Measurements from ENCODE around the gene TIA1.

Gene TIA1

DNA sequence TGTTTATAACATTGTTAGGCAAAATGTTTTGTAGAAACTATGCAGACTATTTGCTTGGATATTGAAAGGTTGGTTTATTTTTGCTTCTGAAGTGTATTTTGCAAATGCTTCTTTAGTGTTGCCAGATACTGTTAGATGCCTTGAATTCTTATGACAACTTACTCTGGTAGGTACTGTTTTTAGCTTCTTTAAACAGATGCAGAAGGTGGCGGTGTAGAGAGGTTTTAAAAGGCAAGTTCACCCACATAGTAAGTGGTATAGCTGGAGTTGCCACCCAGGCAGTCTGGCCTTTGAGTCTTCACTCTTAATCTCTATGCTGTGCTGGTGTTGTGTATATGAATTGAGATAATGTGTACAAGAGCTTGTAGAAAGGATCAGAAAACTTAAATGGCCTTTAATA is 13.1 kb upstream of the TIA1 start:
- TF ChIP-seq, protein P1, sequence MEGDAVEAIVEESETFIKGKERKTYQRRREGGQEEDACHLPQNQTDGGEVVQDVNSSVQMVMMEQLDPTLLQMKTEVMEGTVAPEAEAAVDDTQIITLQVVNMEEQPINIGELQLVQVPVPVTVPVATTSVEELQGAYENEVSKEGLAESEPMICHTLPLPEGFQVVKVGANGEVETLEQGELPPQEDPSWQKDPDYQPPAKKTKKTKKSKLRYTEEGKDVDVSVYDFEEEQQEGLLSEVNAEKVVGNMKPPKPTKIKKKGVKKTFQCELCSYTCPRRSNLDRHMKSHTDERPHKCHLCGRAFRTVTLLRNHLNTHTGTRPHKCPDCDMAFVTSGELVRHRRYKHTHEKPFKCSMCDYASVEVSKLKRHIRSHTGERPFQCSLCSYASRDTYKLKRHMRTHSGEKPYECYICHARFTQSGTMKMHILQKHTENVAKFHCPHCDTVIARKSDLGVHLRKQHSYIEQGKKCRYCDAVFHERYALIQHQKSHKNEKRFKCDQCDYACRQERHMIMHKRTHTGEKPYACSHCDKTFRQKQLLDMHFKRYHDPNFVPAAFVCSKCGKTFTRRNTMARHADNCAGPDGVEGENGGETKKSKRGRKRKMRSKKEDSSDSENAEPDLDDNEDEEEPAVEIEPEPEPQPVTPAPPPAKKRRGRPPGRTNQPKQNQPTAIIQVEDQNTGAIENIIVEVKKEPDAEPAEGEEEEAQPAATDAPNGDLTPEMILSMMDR (IDR thresholded peaks at IDR 0.05; ENCODE audit: low read depth, low read length, missing control alignments) = no peak
- DNase-seq (ENCODE audit: extremely low read depth, low read depth) = no peak
- H3K4me3 ChIP-seq (replicated peaks; ENCODE audit: low read depth, low read length) = no peak overlapping the region

DNA sequence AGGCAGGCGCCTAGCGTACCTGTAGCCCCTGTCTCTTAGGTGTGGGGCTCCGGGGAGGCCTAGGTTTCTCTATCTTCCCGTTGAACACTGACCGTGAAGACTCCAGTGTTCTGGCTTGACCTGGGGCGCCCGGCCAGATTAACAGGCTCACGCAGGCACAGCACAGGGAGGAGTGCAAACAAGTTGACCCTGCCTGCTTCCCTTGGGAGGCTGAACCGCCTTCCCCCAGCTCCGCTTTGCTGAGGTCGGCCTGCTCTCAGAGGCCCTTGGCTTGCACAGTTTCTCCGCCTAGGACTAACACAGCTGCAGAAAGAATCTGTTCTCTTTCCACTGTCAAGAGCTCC is 10.1 kb upstream of the TIA1 start:
- no peak for DNase-seq (ENCODE audit: extremely low read depth, low read depth)
- peak overlapping the region; percentile 63 for H3K4me3 ChIP-seq (replicated peaks; ENCODE audit: low read depth, low read length)
- TF ChIP-seq, protein P1 (IDR thresholded peaks at IDR 0.05; ENCODE audit: low read depth, low read length, missing control alignments) = no peak

DNA sequence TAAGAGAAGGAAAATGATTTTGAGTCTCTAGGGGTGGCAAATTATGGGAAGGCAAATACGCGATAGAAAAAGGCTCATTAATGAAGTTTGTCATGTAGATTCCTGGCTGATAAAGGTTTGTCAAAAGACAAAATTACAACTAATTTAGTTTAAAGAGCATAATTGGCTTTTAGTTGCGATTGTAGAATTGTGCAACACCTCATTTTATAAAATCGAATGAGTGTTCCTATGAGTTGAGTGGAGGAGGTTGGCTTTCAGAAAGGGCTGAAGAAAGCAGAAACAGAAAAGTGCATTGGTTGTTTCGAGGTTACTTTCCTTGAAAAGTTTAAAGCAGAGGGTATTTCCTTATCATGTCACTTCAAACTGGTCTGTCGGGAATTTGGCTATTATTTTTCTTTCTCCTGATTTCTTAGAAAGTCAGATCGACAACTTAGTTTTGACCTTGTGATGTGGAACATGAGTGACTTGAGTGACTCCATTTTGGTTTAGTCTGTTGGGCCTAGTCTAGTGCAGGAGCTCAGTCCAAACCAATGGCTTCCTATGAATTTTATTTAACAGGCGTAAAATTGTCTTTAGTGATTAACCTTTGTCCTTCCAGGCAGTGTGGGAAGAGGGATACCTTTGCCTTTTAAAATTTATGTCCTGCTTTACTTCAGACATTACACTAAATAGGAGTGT is 7.3 kb upstream of the TIA1 start:
- no peak for DNase-seq (ENCODE audit: extremely low read depth, low read depth)
- TF ChIP-seq, protein P1 (IDR thresholded peaks at IDR 0.05; ENCODE audit: low read depth, low read length, missing control alignments) = no peak
- no peak overlapping the region for H3K4me3 ChIP-seq (replicated peaks; ENCODE audit: low read depth, low read length)

DNA sequence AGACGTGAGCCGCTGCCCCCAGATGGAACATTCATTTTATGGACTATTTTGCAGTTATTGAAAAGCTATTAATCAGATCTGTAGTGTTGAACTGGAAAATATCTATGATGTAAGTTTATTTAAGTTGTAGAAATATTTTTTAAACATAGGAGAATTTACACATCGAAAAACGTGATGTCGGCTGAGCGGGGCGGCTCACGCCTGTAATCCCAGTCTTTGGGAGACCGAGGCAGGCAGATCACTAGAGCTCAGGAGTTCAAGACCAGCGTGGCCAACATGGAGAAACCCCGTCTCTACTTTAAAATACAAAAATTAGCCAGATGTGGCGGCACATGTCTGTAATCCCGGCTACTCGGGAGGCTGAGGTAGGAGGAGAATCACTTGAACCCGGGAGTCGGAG is 2.0 kb upstream of the TIA1 start:
- DNase-seq (ENCODE audit: extremely low read depth, low read depth) = no peak
- no peak overlapping the region for H3K4me3 ChIP-seq (replicated peaks; ENCODE audit: low read depth, low read length)
- TF ChIP-seq, protein P1 (IDR thresholded peaks at IDR 0.05; ENCODE audit: low read depth, low read length, missing control alignments) = no peak

DNA sequence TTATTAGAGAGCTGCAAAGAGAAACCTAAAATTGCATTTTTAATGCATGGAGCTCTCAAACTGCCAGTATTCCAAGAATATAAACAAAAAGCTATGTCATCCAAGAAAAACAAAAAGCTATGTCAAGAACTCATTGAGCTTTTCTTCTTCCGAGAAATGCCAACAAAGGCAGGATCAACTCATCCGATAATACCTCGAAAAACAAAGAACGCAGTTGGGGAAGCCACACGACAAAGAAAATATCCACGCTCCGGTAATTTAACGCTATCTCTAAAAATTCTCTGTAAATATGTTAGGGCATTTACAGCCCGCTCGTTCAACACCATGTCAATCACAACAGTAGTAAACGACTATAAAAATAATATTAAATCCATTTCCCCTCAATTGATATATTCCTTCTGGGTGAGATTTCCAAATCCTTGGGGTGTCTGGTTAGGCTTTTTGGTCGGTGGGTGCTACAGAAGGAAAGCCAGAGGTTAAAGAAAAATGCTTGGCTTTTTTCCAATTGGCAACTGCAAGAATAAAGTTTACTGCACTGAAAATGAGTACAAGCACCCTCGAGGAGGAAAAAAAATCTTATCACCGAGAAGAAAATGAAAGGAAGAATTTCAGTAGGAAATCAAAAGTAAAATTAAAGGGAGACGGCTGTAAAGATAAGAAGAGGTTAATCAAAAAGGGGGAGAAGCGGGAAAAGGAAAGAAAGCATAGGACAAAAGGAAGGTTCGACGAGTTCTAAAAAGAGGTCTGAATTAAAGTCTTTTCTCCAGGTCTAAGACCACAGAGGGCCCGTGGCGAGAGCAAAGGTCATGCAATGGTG is 856 bp downstream of the TIA1 start:
- TF ChIP-seq, protein P1 (IDR thresholded peaks at IDR 0.05; ENCODE audit: low read depth, low read length, missing control alignments) = no peak
- no peak for DNase-seq (ENCODE audit: extremely low read depth, low read depth)
- H3K4me3 ChIP-seq (replicated peaks; ENCODE audit: low read depth, low read length) = peak overlapping the region; percentile 64

DNA sequence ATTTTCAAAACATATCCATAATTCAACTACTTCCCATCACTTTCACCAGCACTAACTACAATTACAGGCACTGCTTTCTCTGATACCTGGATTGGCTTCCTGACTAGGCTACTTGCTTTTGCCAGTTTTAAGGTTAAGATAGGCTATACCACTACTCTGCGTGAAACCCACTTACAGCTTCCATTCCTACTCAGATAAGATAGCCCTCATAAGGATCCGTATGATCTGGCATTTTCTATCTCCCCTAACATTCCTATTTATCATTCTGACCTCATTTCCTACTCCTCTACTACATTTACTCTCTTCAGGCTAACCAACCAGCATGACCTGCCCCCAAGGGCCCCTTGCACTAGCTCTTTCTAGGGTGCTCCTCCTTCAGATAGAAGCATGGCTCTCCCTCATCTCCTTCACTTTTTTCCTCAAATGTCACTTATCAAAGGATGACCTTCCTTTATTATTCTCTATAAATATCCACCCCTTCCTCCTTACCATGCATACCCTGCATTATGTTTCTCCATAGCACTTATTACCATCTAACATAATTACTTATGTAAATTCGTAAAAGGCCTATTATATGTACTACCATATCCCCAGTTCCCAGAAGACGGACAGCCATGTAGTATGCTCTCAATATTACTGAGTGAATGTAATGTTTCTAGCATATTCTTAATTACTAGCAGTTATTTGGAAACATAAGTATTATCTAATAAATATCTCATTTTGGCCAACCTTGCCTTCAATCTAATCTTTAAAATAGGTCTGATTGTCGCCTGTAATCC is 4.4 kb downstream of the TIA1 start:
- H3K4me3 ChIP-seq (replicated peaks; ENCODE audit: low read depth, low read length) = no peak overlapping the region
- TF ChIP-seq, protein P1 (IDR thresholded peaks at IDR 0.05; ENCODE audit: low read depth, low read length, missing control alignments) = no peak
- no peak for DNase-seq (ENCODE audit: extremely low read depth, low read depth)
